ENCODE measurements around the gene CEP104. TPM values are rescaled to one million over a fixed set of nuclear protein-coding genes. Genes with fewer than 3 reads are reported as not detected.

The CEP104 gene
- total and polyA plus RNA-seq, 9 of the 15 experiments (the other 6 are each of a cell fraction or from before 2014, with no cell fraction given): 11.2 to 63.4 (median 42.6) TPM

DNA sequence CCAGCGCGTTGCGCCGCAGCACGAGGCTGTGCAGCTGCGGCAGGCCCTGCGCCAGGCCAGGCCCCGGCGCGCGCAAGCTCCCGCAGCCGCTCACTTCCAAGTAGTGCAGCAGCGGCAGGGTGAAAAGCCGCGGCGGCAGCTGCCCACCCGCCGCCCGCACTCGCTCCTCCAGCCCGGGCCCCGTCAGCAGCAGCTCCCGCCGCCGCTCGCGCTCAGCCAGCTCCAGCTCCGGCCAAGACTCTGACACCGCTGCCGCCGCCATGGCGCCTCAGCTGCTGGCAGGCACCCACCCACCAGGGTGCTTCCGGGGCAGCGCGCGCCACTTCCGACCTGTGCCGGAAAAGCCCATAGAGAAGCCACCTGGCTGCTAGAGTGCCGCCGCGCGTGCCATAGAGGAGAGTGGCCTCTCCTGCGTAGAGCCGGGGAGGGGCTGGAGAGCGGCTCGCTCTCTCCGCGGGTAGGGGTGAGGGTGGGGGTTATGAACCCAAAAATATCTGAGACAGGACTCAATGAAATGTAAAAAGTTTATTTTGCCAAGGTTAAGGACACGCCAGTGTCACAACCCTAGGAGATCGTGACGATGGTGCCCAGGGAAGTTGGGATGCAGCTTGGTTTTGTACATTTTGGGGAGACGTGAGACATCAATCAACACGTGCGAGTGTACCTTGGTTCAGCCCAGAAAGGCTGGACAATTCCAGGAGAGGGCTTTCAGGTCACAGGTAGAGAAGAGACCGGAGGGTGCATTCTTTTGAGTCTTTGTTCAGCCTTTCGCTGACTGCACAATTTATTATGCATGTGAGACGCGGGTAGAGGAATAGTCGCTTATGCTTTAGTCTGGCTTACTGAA is 60.6 kb downstream of the CEP104 start, which contains the start of gene LRRC47 (continued):
- TF ChIP-seq, protein P1, sequence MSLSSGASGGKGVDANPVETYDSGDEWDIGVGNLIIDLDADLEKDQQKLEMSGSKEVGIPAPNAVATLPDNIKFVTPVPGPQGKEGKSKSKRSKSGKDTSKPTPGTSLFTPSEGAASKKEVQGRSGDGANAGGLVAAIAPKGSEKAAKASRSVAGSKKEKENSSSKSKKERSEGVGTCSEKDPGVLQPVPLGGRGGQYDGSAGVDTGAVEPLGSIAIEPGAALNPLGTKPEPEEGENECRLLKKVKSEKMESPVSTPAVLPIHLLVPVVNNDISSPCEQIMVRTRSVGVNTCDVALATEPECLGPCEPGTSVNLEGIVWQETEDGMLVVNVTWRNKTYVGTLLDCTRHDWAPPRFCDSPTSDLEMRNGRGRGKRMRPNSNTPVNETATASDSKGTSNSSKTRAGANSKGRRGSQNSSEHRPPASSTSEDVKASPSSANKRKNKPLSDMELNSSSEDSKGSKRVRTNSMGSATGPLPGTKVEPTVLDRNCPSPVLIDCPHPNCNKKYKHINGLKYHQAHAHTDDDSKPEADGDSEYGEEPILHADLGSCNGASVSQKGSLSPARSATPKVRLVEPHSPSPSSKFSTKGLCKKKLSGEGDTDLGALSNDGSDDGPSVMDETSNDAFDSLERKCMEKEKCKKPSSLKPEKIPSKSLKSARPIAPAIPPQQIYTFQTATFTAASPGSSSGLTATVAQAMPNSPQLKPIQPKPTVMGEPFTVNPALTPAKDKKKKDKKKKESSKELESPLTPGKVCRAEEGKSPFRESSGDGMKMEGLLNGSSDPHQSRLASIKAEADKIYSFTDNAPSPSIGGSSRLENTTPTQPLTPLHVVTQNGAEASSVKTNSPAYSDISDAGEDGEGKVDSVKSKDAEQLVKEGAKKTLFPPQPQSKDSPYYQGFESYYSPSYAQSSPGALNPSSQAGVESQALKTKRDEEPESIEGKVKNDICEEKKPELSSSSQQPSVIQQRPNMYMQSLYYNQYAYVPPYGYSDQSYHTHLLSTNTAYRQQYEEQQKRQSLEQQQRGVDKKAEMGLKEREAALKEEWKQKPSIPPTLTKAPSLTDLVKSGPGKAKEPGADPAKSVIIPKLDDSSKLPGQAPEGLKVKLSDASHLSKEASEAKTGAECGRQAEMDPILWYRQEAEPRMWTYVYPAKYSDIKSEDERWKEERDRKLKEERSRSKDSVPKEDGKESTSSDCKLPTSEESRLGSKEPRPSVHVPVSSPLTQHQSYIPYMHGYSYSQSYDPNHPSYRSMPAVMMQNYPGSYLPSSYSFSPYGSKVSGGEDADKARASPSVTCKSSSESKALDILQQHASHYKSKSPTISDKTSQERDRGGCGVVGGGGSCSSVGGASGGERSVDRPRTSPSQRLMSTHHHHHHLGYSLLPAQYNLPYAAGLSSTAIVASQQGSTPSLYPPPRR (CRISPR knock-in tag; IDR thresholded peaks at IDR 0.05; ENCODE audit: borderline replicate concordance): peak; percentile 20; the same call in 1 of the 2 replicates
- TF ChIP-seq MEF2A (IDR thresholded peaks at IDR 0.05; ENCODE audit: control insufficient read depth, low read depth, low read length) (0 out of 2 replicates have a peak, but pooled peaks have one; percentile 41), FOXK1 (CRISPR knock-in tag; IDR thresholded peaks at IDR 0.05; ENCODE audit: borderline replicate concordance) (no peak), MAFF (IDR thresholded peaks at IDR 0.05; ENCODE audit: low read length) (peak; percentile 46), XRCC5 (IDR thresholded peaks at IDR 0.05; ENCODE audit: low read depth, low read length) (peak; percentile 84), ELF2 (CRISPR knock-in tag; IDR thresholded peaks at IDR 0.05) (peak; percentile 94), POLR3A (IDR thresholded peaks at IDR 0.05; ENCODE audit: borderline replicate concordance, extremely low read depth, insufficient read depth, insufficient read length) (no peak)
- TF ChIP-seq, protein P2, sequence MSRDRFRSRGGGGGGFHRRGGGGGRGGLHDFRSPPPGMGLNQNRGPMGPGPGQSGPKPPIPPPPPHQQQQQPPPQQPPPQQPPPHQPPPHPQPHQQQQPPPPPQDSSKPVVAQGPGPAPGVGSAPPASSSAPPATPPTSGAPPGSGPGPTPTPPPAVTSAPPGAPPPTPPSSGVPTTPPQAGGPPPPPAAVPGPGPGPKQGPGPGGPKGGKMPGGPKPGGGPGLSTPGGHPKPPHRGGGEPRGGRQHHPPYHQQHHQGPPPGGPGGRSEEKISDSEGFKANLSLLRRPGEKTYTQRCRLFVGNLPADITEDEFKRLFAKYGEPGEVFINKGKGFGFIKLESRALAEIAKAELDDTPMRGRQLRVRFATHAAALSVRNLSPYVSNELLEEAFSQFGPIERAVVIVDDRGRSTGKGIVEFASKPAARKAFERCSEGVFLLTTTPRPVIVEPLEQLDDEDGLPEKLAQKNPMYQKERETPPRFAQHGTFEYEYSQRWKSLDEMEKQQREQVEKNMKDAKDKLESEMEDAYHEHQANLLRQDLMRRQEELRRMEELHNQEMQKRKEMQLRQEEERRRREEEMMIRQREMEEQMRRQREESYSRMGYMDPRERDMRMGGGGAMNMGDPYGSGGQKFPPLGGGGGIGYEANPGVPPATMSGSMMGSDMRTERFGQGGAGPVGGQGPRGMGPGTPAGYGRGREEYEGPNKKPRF (IDR thresholded peaks at IDR 0.05; ENCODE audit: low read depth, low read length): no peak
- TF ChIP-seq, protein P3, sequence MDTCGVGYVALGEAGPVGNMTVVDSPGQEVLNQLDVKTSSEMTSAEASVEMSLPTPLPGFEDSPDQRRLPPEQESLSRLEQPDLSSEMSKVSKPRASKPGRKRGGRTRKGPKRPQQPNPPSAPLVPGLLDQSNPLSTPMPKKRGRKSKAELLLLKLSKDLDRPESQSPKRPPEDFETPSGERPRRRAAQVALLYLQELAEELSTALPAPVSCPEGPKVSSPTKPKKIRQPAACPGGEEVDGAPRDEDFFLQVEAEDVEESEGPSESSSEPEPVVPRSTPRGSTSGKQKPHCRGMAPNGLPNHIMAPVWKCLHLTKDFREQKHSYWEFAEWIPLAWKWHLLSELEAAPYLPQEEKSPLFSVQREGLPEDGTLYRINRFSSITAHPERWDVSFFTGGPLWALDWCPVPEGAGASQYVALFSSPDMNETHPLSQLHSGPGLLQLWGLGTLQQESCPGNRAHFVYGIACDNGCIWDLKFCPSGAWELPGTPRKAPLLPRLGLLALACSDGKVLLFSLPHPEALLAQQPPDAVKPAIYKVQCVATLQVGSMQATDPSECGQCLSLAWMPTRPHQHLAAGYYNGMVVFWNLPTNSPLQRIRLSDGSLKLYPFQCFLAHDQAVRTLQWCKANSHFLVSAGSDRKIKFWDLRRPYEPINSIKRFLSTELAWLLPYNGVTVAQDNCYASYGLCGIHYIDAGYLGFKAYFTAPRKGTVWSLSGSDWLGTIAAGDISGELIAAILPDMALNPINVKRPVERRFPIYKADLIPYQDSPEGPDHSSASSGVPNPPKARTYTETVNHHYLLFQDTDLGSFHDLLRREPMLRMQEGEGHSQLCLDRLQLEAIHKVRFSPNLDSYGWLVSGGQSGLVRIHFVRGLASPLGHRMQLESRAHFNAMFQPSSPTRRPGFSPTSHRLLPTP (IDR thresholded peaks at IDR 0.05; ENCODE audit: borderline replicate concordance, extremely low read depth, insufficient read length): no peak
- TF ChIP-seq, protein P4, sequence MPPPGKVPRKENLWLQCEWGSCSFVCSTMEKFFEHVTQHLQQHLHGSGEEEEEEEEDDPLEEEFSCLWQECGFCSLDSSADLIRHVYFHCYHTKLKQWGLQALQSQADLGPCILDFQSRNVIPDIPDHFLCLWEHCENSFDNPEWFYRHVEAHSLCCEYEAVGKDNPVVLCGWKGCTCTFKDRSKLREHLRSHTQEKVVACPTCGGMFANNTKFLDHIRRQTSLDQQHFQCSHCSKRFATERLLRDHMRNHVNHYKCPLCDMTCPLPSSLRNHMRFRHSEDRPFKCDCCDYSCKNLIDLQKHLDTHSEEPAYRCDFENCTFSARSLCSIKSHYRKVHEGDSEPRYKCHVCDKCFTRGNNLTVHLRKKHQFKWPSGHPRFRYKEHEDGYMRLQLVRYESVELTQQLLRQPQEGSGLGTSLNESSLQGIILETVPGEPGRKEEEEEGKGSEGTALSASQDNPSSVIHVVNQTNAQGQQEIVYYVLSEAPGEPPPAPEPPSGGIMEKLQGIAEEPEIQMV (tag; conservative IDR thresholded peaks at IDR 0.05; ENCODE audit: low read depth): no peak
- TF ChIP-seq, protein P5, sequence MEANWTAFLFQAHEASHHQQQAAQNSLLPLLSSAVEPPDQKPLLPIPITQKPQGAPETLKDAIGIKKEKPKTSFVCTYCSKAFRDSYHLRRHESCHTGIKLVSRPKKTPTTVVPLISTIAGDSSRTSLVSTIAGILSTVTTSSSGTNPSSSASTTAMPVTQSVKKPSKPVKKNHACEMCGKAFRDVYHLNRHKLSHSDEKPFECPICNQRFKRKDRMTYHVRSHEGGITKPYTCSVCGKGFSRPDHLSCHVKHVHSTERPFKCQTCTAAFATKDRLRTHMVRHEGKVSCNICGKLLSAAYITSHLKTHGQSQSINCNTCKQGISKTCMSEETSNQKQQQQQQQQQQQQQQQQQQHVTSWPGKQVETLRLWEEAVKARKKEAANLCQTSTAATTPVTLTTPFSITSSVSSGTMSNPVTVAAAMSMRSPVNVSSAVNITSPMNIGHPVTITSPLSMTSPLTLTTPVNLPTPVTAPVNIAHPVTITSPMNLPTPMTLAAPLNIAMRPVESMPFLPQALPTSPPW (CRISPR knock-in tag; IDR thresholded peaks at IDR 0.05): peak; percentile 87
